ENCODE data around the gene ZFAND3.

GRCh38 chr6:37956711-37957275 lies 137.3 kb downstream of the ZFAND3 start:
- TF ChIP-seq CTCF (IDR thresholded peaks at IDR 0.05) (no peak), POLR2A (IDR thresholded peaks at IDR 0.05) (no peak), EP300 (IDR thresholded peaks at IDR 0.05) (no peak)
